Measurements from ENCODE around the gene AP5B1.
"Not testable (repeated sequence)": the region's sequence is repeated elsewhere in the genome, so short reads cannot be mapped to it uniquely, and the experiment has no call there.

Gene AP5B1

DNA sequence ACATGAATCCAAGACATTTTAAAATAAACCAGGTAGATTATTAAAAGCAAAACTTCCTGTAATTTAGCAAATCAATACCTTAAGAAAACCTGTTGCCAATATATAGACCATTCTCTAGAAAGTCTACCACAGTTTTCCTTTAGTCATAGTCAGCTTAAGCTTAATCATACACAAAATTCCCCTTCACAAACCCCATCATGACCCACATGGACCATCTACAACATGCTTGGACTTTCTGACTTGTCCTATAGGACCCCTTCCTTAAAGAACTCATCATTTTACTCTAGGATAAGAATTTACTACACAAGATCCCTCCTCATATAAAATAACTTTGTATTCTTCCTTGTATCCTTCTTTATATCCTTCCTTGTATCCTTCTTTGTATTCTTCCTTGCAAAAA, 44.0 kb downstream of the AP5B1 start:
- DNase-seq (no peak), ATAC-seq (replicated peaks) (no peak)
- peaks cover 0 to 3% of the 10 kb centered on the region in 2 donors for H3K9me3 Mint-ChIP-seq
- H3K27ac Mint-ChIP-seq = no peak overlapping the region
- no peaks in the 10 kb centered on the region for H3K4me1 Mint-ChIP-seq
- peaks cover 0 to 2% of the 10 kb centered on the region in 2 donors for H3K36me3 Mint-ChIP-seq
- H3K4me3 Mint-ChIP-seq = no peak overlapping the region
- H3K27me3 Mint-ChIP-seq = peaks cover 21 to 29% of the 10 kb centered on the region in 2 donors

DNA sequence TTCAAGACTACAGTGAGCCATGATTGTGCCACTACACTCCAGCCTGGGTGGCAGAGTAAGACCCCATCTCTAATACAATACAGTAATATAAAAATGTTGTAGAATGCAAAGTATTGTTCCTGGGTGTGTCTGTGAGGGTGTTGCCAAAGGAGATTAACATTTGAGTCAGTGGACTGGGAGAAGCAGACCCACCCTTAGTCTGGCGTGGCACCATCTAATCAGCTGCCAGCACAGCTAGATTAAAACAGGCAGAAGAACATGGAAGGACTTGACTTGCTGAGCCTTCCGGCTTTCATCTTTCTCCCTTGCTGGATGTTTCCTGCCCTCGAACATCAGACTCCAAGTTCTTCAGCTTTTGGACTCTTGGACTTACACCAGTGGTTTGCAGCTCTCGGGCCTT, 45.7 kb downstream of the AP5B1 start:
- H3K9me3 Mint-ChIP-seq, H3K27ac Mint-ChIP-seq, H3K4me3 Mint-ChIP-seq: not testable (repeated sequence)

DNA sequence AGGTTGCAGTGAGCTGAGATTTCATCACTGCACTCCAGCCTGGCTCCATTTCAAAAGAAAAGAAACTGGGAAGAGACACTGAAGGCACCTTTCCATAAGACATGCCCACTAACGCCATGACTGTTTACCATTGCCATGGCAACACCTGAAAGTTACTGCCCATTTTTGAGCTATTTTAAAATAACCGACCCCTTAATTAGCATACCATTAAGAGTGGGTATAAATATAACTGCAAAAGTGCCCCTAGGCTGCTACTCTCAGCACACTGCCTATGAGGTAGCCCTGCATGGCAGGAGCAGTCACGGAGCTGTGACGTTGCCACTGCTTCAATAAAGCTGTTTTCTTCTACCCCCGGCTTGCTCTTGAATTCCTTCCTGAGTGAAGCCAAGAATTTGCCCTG, 50.3 kb downstream of the AP5B1 start:
- ATAC-seq (replicated peaks) (no peak), DNase-seq (no peak)
- no peaks in the 10 kb centered on the region for H3K4me1 Mint-ChIP-seq
- H3K27ac Mint-ChIP-seq = no peak overlapping the region
- H3K9me3 Mint-ChIP-seq = no peaks in the 10 kb centered on the region
- H3K27me3 Mint-ChIP-seq = peaks cover 12 to 13% of the 10 kb centered on the region in 2 donors
- H3K4me3 Mint-ChIP-seq = no peak overlapping the region
- peaks cover 0 to 3% of the 10 kb centered on the region in 2 donors for H3K36me3 Mint-ChIP-seq

More for the DNA sequence above, 45.7 kb downstream of the AP5B1 start:
- H3K27me3 Mint-ChIP-seq = peaks cover 18 to 21% of the 10 kb centered on the region in 2 donors
- H3K4me1 Mint-ChIP-seq; ATAC-seq (replicated peaks); H3K36me3 Mint-ChIP-seq; DNase-seq: not testable (repeated sequence)

DNA sequence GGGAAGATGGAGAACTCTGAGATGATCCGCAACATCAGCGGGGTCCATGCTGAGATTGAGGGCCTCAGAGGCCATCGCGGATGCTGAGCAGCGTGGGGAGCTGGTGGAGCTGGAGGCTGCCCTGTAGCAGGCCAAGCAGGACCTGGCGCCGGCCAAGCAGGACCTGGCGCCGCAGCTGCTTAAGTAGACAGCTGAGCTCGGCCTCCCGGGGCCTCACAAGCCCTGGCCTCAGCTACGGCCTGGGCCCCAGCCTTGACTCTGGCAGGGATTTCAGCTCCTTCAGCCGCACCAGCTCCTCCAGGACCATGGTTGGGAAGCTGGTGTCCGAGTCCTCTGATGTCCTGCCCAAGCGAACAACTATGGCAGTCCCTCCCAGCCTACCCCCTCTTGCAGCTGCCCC, 52.9 kb downstream of the AP5B1 start:
- Mint-ChIP-seq H3K27me3 (peaks cover 10 to 11% of the 10 kb centered on the region in 2 donors), H3K4me3 (no peak overlapping the region), H3K36me3 (peaks cover 0 to 3% of the 10 kb centered on the region in 2 donors), H3K9me3 (no peaks in the 10 kb centered on the region), H3K4me1 (no peaks in the 10 kb centered on the region), H3K27ac (no peak overlapping the region)
- DNase-seq (no peak), ATAC-seq (replicated peaks) (no peak)

GRCh38 chr11:65726660-65727059, 54.1 kb downstream of the AP5B1 start:
- no peaks in the 10 kb centered on the region for H3K9me3 Mint-ChIP-seq
- no peaks in the 10 kb centered on the region for H3K36me3 Mint-ChIP-seq
- peaks cover 6 to 10% of the 10 kb centered on the region in 2 donors for H3K27me3 Mint-ChIP-seq
- no peaks in the 10 kb centered on the region for H3K4me1 Mint-ChIP-seq
- no peak overlapping the region for H3K4me3 Mint-ChIP-seq
- DNase-seq (no peak), ATAC-seq (replicated peaks) (no peak)
- H3K27ac Mint-ChIP-seq = no peak overlapping the region
